Activated CD4-positive, alpha-beta T cell treated with anti-CD3 and anti-CD28 coated beads for 1 hour (primary cell): ENCODE data around the gene SASH3.

Experiments used
- DNase-seq: peaks from one replicate; pipeline ENCODE4 v3.0.0-alpha.2; 2020

SASH3 gene

GRCh38 chrX:129785160-129785947 is 5.6 kb downstream of the SASH3 start:
- DNase-seq = no peak

- no peak for DNase-seq
Measured at GRCh38 chrX:129786210-129786651, 6.5 kb downstream of the SASH3 start.

- no peak for DNase-seq
Measured at GRCh38 chrX:129787336-129788055, 7.7 kb downstream of the SASH3 start.

GRCh38 chrX:129788527-129788926 is 8.8 kb downstream of the SASH3 start:
- DNase-seq = no peak

GRCh38 chrX:129790146-129790545 is 10.4 kb downstream of the SASH3 start:
- DNase-seq = no peak

- no peak for DNase-seq
Measured at GRCh38 chrX:129790808-129791207, 11.1 kb downstream of the SASH3 start.

GRCh38 chrX:129791336-129791735 is 11.6 kb downstream of the SASH3 start:
- no peak for DNase-seq

- DNase-seq = no peak
Measured at GRCh38 chrX:129791961-129792570, 12.3 kb downstream of the SASH3 start.

- DNase-seq = no peak
Measured at GRCh38 chrX:129792586-129793291, 13.0 kb downstream of the SASH3 start.

- DNase-seq = no peak
Measured at GRCh38 chrX:129793604-129794191, 13.9 kb downstream of the SASH3 start.

GRCh38 chrX:129795584-129795983 is 15.8 kb downstream of the SASH3 start:
- no peak for DNase-seq

- DNase-seq = no peak
Measured at GRCh38 chrX:129797251-129797906, 17.6 kb downstream of the SASH3 start.

GRCh38 chrX:129798456-129798855 is 18.7 kb downstream of the SASH3 start:
- no peak for DNase-seq

GRCh38 chrX:129798888-129799287 is 19.1 kb downstream of the SASH3 start:
- DNase-seq = no peak

- DNase-seq = no peak
Measured at GRCh38 chrX:129800186-129800585, 20.4 kb downstream of the SASH3 start.

GRCh38 chrX:129802863-129803262 is 23.1 kb downstream of the SASH3 start:
- DNase-seq = no peak

- no peak for DNase-seq
Measured at GRCh38 chrX:129804806-129805205, 25.1 kb downstream of the SASH3 start.

- no peak for DNase-seq
Measured at GRCh38 chrX:129808158-129808828, 28.5 kb downstream of the SASH3 start.

GRCh38 chrX:129808829-129809796 is 29.4 kb downstream of the SASH3 start:
- DNase-seq = no peak

GRCh38 chrX:129813662-129814368 is 34.1 kb downstream of the SASH3 start:
- DNase-seq = no peak
